Renal cortex interstitium (tissue), 11 donors: ENCODE results near the gene OR52J3. TPM values are rescaled to one million over a fixed set of nuclear protein-coding genes. Genes with fewer than 3 reads are reported as not detected.

Experiments used
- DNase-seq, 11 donors: peaks; one replicate each; pipeline ENCODE4 v3.0.0-alpha.2; 2013; ENCODE audit warnings: low read depth in 9 of 11, low spot score in 4 of 11; ENCODE audit errors: extremely low read depth in 1 of 11
- polyA plus RNA-seq, 3 donors: library from polyadenylated mRNA; unstranded; fragments of 120-200 nt; gene quantifications; one replicate each; pipeline ENCODE4 v1.2.1, GENCODE V29; 2013; ENCODE audit not compliant: insufficient read length in 3 of 3

The OR52J3 gene
- polyA plus RNA-seq, 3 donors: not detected

DNA sequence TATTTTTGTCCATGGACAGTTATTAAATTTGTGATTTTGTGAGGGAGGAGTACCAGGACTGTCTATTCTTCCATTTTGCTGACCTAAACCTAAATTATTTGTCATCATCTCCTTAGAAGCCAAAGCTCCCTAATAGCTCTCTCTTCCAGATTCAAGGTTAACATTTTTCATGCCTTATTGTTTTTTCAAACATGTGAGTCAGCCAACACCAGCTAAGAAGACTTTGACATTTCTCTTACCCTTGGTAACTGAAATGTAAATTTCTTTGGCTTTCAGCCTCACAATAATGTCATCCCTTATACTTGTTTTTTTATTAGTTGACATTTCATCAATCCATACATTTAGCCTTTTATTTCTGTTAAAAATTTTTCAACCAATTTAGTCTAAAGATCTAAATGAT, 42.2 kb downstream of the OR52J3 start:
- DNase-seq: no peak

DNA sequence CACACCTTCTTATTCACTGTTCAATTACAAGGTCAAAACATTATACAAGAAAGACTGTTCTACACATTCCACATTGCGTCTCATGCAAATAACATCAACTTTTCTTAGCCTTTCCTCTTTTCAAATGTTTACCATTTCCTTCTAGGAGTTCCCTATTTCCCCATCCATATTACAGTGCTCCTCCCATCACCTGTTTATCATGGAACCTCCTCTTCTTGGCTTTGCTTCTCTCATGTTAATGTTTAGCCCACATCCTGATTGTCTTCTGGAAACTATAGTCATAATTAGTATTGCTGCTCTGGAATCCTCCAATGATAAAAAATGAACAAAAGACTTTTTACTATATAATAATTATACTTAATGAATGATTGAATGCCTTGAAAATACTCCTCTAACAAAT, 44.3 kb downstream of the OR52J3 start:
- no peak for DNase-seq

DNA sequence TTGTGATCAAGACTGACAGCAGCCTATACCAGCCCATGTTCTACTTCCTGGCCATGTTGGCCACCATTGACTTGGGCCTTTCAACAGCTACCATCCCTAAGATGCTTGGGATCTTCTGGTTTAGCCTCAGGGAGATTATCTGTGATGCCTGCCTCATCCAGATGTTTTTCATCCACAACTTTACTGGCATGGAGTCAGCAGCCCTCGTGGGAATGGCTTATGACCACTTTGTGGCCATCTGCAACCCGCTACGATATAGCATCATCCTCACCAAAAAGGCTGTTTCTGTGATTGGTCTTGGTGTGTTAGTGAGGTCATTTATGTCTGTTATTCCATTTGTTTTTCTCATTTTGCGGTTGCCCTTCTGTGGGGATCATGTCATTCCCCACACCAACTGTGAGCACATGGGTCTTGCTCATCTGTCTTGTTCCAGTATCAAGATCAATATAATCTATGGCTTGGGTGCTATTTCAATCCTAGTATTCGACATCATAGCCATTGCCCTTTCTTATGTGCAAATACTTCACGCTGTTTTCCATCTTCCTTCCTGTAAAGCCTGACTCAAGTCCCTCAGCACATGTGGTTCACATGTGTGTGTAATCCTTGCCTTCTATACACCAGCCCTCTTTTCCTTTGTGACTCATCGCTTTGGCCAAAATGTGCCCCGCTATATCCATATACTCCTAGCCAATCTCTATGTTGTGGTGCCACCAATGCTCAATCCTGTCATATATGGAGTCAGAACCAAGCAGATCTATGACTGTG, 46.7 kb downstream of the OR52J3 start:
- no peak for DNase-seq

DNA sequence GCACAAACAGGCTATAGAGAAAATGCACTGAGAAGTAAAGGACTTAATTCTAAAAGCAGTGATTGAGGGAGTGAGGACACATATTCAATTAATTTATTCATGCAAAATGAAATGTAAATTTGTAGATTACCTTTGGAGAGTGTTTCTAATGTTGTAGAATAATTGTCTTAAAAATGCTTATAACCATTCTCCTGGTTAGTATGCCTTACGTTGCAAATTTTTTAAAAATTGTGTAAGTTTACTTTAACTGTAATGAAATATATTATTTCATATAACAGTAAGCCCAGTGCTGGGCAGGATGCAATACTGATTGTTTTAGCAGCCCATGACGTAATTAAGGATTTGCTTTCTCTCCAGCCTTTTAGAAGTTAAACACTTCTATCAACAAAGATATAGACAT, 49.7 kb downstream of the OR52J3 start:
- DNase-seq: no peak

Other genes starting within 250 kb of the OR52J3 start
- not detected for gene OR52R1, start 242.1 kb upstream of the OR52J3 start, polyA plus RNA-seq
- not detected for gene OR51F2, start 225.2 kb upstream of the OR52J3 start, polyA plus RNA-seq
- gene OR51S1, start 197.3 kb upstream of the OR52J3 start, polyA plus RNA-seq: not detected
- not detected for gene OR51T1, start 164.6 kb upstream of the OR52J3 start, polyA plus RNA-seq
- gene OR51A7, start 142.7 kb upstream of the OR52J3 start, polyA plus RNA-seq: not detected
- not detected for gene OR51G2, start 127.2 kb upstream of the OR52J3 start, polyA plus RNA-seq
- not detected for gene OR51G1, start 122.2 kb upstream of the OR52J3 start, polyA plus RNA-seq
- under 1 TPM in 1 of 3 donors, not detected in 2; 0.05 TPM for gene OR51A4, start 98.9 kb upstream of the OR52J3 start, polyA plus RNA-seq
- gene OR51A2, start 90.8 kb upstream of the OR52J3 start, polyA plus RNA-seq: not detected
- gene OR51L1, start 51.7 kb upstream of the OR52J3 start, polyA plus RNA-seq: under 1 TPM in 2 of 3 donors, not detected in 1; 0.06 to 0.11 TPM
- not detected for gene OR52E2, start 13.1 kb downstream of the OR52J3 start, polyA plus RNA-seq
- gene OR52E1, start 23.0 kb downstream of the OR52J3 start, polyA plus RNA-seq: not detected
- not detected for gene OR52A5, start 91.8 kb downstream of the OR52J3 start, polyA plus RNA-seq
- under 1 TPM in 2 of 3 donors, not detected in 1; 0.01 to 0.05 TPM for gene OR52A1, start 108.2 kb downstream of the OR52J3 start, polyA plus RNA-seq
- not detected for gene OR51V1, start 154.2 kb downstream of the OR52J3 start, polyA plus RNA-seq
- 100 to 1,000 TPM; 110 to 331 (median 134) TPM for gene HBB, start 180.5 kb downstream of the OR52J3 start, polyA plus RNA-seq
- 1 to 10 TPM; 1.2 to 2.1 (median 1.8) TPM for gene HBD, start 188.0 kb downstream of the OR52J3 start, polyA plus RNA-seq
- 100 to 1,000 TPM; 304 to 877 (median 766) TPM for gene HBG1, start 203.3 kb downstream of the OR52J3 start, polyA plus RNA-seq
- 1,000 to 10,000 TPM; 1,167 to 4,071 (median 1,615) TPM for gene HBG2, start 208.3 kb downstream of the OR52J3 start, polyA plus RNA-seq
- 10 to 100 TPM in 1 of 3 donors, 1 to 10 TPM in 2; 2.4 to 26.1 (median 9.6) TPM for gene HBE1, start 223.4 kb downstream of the OR52J3 start, polyA plus RNA-seq